ENCODE results near the gene TFCP2L1. TPM values are rescaled to one million over a fixed set of nuclear protein-coding genes. Genes with fewer than 3 reads are reported as not detected.
"Not testable (repeated sequence)": the region's sequence is repeated elsewhere in the genome, so short reads cannot be mapped to it uniquely, and the experiment has no call there.

TFCP2L1 gene
- total RNA-seq, 1 donor from 2014 or later, result 0.54 TPM

DNA sequence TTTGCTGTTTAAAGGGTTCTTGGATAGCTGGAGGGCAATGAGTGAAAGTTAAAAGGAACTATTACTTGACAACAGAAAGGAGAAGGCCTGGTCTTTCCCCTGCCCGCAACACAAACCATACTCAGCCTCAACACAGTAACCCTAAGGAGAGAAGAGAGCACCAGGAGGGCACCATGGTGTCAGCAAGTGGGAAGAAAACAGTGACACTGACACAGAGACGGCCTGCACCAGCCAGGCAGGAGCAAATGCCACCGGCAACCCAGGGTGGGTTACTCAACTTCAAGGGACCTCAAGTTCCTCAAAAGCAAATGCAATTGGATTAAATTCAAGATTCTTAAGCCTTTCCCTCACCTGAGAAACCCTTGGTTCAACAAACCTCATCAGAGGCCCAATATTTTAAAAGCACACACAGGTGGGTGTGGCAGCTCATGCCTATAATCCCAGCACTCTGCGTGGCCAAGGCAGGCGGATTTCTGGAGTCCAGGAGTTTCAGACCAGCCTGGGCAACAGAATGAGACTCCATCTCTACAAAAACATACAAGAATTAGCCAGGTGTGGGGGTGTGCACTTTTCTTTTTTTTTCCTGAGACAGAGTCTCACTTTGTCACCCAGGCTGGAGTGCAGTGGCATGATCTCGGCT is 52.3 kb downstream of the TFCP2L1 start:
- Mint-ChIP-seq H3K4me1 (no peaks in the 10 kb centered on the region), H3K9me3 (no peaks in the 10 kb centered on the region), H3K36me3 (no peaks in the 10 kb centered on the region), H3K27me3 (ENCODE audit: low read depth) (peaks cover 3% of the 10 kb centered on the region), H3K27ac (no peak overlapping the region), H3K4me3 (no peak overlapping the region)
- TF ChIP-seq, protein P1, sequence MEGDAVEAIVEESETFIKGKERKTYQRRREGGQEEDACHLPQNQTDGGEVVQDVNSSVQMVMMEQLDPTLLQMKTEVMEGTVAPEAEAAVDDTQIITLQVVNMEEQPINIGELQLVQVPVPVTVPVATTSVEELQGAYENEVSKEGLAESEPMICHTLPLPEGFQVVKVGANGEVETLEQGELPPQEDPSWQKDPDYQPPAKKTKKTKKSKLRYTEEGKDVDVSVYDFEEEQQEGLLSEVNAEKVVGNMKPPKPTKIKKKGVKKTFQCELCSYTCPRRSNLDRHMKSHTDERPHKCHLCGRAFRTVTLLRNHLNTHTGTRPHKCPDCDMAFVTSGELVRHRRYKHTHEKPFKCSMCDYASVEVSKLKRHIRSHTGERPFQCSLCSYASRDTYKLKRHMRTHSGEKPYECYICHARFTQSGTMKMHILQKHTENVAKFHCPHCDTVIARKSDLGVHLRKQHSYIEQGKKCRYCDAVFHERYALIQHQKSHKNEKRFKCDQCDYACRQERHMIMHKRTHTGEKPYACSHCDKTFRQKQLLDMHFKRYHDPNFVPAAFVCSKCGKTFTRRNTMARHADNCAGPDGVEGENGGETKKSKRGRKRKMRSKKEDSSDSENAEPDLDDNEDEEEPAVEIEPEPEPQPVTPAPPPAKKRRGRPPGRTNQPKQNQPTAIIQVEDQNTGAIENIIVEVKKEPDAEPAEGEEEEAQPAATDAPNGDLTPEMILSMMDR (IDR thresholded peaks at IDR 0.05; ENCODE audit: unreplicated experiment), result no peak
- no peak for DNase-seq (ENCODE audit: low spot score in 2 of 2, unreplicated experiment in 2 of 2)

DNA sequence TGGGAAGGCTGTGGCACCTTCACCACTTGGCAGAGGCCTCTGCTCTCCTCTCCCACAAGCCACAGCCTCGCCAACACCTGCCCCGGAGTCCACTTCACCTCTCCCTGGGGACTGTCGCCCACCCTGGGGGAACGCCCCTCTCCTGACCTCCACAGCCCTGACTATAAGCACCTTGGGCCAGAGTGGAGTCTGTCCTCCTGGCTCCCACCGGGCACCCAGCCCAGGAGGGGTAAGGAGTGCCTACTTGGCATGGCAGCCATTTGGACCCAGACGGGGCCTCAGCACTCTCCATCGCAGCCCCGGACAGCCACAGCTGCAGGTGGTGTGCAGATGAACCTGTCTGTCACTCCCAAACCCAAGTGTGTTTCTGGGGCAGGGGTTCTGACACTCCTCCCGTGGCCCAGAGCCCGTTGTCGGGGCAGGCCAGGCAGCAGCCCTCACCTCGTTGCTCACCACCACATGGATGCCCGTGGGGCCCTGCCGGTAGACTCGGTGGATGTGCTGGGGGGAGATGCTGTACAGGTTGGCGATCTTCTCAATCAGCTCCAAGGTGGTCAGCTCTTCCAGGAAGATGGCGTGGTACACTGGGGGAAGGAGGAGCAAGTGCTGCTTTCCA is 53.5 kb downstream of the TFCP2L1 start:
- H3K27me3 Mint-ChIP-seq (ENCODE audit: low read depth), result no peaks in the 10 kb centered on the region
- TF ChIP-seq, protein P1 (IDR thresholded peaks at IDR 0.05; ENCODE audit: unreplicated experiment), result no peak
- no peak overlapping the region for H3K27ac Mint-ChIP-seq
- DNase-seq (ENCODE audit: low spot score in 2 of 2, unreplicated experiment in 2 of 2), result no peak
- no peaks in the 10 kb centered on the region for H3K36me3 Mint-ChIP-seq
- no peak overlapping the region for H3K4me3 Mint-ChIP-seq
- no peaks in the 10 kb centered on the region for H3K4me1 Mint-ChIP-seq
- no peaks in the 10 kb centered on the region for H3K9me3 Mint-ChIP-seq

DNA sequence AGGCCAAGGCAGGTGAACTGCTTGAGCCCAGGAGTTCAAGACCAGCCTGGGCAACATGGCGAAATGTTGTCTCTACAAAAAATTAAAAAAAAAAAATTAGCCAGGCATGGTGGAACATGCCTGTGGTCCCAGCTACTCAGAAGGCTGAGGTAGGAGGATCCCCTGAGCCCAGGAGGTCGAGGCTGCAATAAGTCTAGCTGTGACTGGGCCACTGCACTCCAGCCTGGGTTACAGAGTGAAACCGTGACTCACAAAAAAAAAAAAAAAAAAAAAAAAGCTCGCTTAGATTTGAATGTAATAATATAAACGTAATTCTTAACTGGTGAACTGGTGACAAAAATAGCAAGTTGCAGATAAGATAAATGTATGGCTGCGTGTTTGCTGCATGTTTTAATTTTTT is 56.5 kb downstream of the TFCP2L1 start:
- peaks cover under 1% of the 10 kb centered on the region for H3K27me3 Mint-ChIP-seq (ENCODE audit: low read depth)
- H3K4me1 Mint-ChIP-seq, result no peaks in the 10 kb centered on the region
- DNase-seq (ENCODE audit: low spot score in 2 of 2, unreplicated experiment in 2 of 2), result no peak
- H3K36me3 Mint-ChIP-seq, result no peaks in the 10 kb centered on the region
- TF ChIP-seq, protein P1 (IDR thresholded peaks at IDR 0.05; ENCODE audit: unreplicated experiment), result no peak
- H3K4me3 Mint-ChIP-seq, result no peak overlapping the region
- H3K27ac Mint-ChIP-seq, result no peak overlapping the region
- no peaks in the 10 kb centered on the region for H3K9me3 Mint-ChIP-seq

DNA sequence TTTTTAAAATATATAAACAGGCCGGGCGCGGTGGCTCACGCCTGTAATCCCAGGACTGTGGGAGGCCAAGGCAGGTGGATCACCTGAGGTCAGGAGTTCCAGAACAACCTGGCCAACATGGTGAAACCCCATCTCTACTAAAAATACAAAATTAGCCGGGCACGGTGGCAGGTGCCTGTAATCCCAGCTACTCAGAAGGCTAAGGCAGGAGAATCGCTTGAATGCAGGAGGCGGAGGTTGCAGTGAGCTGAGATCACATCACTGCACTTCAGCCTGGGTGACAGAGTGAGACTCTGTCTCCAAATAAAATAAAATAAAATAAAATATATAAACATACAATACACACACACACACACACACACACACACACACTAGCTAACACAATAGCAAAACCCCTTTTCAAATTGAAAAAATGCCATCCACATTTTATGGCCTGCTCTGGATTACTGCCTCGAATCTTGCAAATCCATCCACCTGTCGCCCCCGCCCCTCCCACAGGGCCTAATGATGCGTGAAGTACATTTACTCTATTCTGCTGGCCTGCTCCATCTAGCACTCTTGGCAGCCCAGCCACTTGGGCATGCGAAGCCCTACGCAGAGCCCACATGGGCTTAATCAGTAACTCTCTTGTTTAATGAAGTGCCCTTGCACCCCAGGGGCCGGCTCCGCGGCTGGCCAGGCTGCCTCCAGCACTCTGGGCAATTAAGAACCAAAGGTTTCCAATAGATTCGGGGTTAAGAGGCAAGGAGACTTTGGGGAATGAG is 57.4 kb downstream of the TFCP2L1 start:
- not testable (repeated sequence) for H3K27me3 Mint-ChIP-seq (ENCODE audit: low read depth); H3K27ac Mint-ChIP-seq

DNA sequence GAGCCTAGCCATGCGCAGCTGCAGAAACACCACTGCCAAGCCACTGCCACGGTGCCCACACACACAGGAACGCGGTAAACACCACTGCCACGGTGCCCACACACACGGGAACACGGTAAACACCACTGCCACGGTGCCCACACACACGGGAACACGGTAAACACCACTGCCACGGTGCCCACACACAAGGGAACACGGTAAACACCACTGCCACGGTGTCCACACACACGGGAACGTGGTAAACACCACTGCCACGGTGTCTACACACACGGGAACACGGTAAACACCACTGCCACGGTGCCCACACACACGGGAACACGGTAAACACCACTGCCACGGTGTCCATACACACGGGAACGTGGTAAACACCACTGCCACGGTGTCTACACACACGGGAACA is 59.3 kb downstream of the TFCP2L1 start:
- H3K4me3 Mint-ChIP-seq; DNase-seq (ENCODE audit: low spot score in 2 of 2, unreplicated experiment in 2 of 2); H3K27ac Mint-ChIP-seq; H3K9me3 Mint-ChIP-seq; H3K4me1 Mint-ChIP-seq; H3K36me3 Mint-ChIP-seq: not testable (repeated sequence)
- peaks cover 17% of the 10 kb centered on the region for H3K27me3 Mint-ChIP-seq (ENCODE audit: low read depth)

More for the DNA sequence above, 57.4 kb downstream of the TFCP2L1 start:
- H3K4me1 Mint-ChIP-seq; H3K9me3 Mint-ChIP-seq; DNase-seq (ENCODE audit: low spot score in 2 of 2, unreplicated experiment in 2 of 2); H3K4me3 Mint-ChIP-seq; H3K36me3 Mint-ChIP-seq: not testable (repeated sequence)

DNA sequence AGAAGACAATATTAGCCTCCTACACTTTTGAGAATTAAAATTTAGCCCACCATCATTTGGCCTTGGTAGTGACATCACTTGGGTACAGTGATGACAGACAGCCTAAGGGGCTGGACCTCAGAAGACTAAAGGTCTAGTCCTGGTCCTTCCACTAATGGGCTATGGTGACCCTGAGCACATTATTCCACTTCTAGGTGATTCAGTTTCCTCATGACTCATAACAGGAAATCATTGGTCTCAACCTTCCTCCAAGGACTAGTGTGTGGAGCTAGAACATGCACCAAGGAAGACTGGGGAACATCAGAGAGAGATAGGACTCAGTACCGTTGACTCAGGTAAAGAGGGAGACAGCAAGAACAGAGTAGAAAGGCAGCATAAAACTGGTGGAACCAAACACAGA is 64.0 kb downstream of the TFCP2L1 start:
- Mint-ChIP-seq H3K27me3 (ENCODE audit: low read depth) (peaks cover 17% of the 10 kb centered on the region), H3K9me3 (no peaks in the 10 kb centered on the region), H3K27ac (no peak overlapping the region), H3K36me3 (no peaks in the 10 kb centered on the region), H3K4me1 (no peaks in the 10 kb centered on the region), H3K4me3 (no peak overlapping the region)
- TF ChIP-seq, protein P1 (IDR thresholded peaks at IDR 0.05; ENCODE audit: unreplicated experiment), result no peak
- DNase-seq (ENCODE audit: low spot score in 2 of 2, unreplicated experiment in 2 of 2), result no peak

Data from mesothelial cell of epicardium (in vitro differentiated cells).